CD4-positive, alpha-beta T cell treated with Interferon alpha-2 for 1 hour (primary cell): ENCODE results near the gene ITGA4.

Experiments
- DNase-seq, 2 donors: peaks; one replicate each; pipeline ENCODE4 v3.0.0-alpha.2; 2020 to 2022

The ITGA4 gene

DNA sequence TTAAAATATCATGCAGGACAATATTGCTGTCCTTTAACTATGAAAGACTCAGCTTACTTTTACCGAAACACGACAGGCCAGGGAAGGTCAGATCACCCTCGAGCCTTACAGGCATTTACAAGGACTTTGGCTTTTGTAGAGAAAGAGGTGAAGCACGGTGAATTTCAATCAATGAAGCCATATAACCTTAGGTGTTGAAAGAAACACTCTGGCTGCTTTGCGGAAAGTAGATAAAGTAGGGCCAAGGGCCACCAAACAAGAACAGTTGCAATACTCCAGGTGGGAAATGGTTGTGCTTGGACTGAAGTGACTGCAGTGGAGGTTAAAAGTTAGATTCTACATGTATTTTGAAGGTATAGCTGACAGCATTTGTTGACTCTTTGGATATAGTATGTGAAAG is 119.2 kb downstream of the ITGA4 start:
- DNase-seq: no peak

- DNase-seq: no peak
Observed at GRCh38 chr2:181578829-181579228, 121.6 kb downstream of the ITGA4 start.

DNA sequence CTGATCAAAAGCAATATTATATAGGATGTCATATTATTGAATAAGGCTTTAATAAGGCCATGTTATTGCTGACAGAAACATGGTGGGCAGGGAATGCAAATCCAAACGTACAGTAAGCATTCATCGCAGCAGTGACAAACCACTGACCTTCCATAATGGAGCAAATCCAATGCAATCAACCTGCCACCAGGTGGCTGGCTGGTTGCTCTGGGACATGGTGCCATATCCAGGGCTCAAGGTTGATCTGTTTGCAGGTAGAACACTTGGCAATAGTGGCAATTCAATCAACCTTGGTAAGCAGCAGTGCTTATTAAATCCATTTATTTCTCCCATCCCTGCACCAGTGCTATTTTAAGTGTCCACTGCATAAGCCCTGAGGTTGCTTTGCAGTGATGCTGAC is 124.3 kb downstream of the ITGA4 start:
- DNase-seq: no peak

DNA sequence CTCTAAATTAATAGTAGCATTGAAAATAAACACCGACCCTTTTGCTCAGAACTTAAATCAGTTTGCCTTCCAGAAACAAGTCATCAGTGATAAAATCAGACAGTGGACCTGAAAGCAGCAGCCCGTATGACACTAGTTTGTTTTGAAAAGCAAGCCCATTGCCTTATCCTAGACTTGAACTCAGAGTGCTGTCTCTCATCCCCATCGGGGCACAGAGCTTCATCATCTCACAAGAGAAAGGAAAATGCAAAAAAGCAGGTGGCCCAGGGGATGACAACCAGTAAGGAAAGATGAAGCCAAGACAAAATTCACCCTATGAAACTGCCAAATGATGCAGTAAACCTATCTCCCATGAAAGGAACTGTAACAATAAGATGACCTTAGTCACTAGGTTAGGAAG is 128.5 kb downstream of the ITGA4 start:
- DNase-seq: no peak
